ENCODE data around the gene ADIPOR2.

ADIPOR2 gene

DNA sequence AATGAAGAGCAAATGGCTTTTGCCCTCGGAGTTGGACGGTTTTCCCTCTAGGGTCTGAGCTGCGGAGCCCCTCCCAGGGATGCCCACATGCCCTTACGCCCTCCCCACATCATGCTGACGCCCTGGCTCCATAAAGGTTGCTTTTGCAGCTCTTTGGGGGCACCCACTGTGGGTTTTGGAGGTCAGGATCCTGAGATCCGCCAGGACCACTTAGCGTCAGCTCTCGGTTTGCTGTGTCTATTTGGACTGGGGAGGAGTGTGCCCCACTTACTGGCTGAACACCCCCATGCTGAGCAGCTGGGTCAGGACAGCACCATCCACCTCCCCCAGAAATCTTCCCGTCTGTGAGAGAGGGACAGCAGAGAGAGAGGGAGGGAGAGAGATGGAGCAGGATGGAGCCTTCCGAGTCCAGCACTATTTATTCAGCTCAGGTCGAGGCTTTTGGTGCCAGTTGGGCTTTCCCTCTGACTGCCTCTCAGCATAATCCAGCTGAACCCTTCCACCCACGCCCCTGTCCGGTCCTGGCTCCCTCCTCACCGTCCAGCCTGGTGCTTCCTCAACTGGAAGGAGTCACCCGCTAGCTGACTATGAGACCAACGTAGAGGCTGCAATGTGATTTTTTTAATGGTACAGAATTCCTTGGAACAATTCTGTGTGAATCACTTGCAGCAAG is 110.6 kb downstream of the ADIPOR2 start:
- DNase-seq = no peak

DNA sequence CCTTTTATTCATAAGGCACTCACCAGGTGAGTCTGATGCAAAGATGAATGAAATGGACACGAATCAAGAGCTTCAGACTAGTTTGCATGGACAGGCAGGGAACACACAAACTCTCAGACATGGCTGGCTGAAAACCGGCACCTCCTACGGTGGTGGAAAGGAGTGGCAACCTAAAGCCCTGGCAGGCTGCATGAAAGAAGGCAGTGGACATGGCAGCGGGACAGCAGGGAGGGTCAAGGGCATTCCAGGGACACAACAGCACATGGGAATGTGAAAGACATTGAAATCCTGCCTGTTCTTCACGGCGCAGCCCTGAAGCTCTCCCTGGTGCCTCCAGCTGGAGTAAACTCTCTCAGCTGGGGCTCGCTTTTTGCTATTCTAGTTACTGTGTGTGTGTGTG is 112.9 kb downstream of the ADIPOR2 start:
- no peak for DNase-seq

- peak; percentile 78 to 85 for DNase-seq
Observed at GRCh38 chr12:1804545-1805332, 113.9 kb downstream of the ADIPOR2 start.

- DNase-seq = no peak
Observed at GRCh38 chr12:1805441-1806081, 114.7 kb downstream of the ADIPOR2 start.

- DNase-seq = no peak
Observed at GRCh38 chr12:1806301-1807086, 115.6 kb downstream of the ADIPOR2 start.

GRCh38 chr12:1807087-1807860 is 116.4 kb downstream of the ADIPOR2 start:
- DNase-seq = no peak

GRCh38 chr12:1808036-1808797 is 117.3 kb downstream of the ADIPOR2 start:
- no peak for DNase-seq

DNA sequence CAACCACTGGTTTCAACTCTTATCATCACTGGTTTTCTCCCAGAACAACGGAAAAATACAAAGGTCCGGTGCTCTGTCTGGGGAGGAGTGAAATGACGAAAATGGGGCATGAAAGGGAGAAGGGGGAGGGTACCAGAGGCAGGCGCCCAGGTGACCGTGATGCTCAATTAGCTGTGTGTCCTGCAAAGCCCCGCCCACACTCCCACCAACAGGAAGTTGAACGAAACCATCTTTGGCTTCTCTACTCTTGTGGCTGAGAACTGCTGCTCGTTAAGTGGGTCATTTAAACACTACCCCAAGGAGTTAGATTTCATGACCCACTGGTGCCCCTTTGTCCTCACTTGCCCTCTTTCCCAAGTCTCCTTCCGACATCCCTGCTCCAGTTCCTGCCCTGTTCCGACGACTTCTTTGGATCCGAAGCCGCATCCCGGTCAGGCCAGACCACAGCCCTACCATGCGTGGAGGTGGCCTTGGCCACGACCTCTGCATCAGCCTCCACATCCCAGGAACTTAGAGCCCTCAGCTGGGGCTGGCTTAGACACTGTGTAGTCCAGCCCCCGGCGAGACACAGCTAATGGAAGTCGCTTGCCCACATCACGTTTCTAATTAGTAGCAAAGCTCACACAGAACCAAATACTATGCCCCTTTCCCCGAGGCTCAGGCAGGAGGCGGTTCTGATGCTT is 118.1 kb downstream of the ADIPOR2 start:
- DNase-seq = no peak

GRCh38 chr12:1809591-1810190 is 118.8 kb downstream of the ADIPOR2 start:
- no peak for DNase-seq

GRCh38 chr12:1810201-1810930 is 119.5 kb downstream of the ADIPOR2 start:
- DNase-seq = no peak

GRCh38 chr12:1810931-1811280 is 120.0 kb downstream of the ADIPOR2 start:
- DNase-seq = no peak

- peak; percentile 45 to 65 for DNase-seq
Observed at GRCh38 chr12:1811281-1811947, 120.5 kb downstream of the ADIPOR2 start.

DNA sequence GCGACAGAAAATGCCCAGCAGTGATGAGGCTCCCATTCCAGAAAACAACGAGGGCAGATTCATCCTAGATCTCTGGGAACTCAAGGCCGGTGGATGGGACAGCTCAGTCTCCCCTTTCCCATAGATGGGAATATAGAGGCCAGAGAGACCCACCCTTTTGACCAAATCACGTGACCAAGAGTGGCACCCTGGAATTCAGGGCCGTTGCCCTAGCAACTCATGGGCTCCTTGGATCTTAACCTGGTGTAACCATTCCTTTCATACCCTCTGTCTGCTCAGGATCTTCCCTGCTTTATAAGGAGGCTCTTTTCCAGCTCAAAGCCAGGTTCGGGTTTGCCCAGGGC is 121.0 kb downstream of the ADIPOR2 start:
- no peak for DNase-seq

DNA sequence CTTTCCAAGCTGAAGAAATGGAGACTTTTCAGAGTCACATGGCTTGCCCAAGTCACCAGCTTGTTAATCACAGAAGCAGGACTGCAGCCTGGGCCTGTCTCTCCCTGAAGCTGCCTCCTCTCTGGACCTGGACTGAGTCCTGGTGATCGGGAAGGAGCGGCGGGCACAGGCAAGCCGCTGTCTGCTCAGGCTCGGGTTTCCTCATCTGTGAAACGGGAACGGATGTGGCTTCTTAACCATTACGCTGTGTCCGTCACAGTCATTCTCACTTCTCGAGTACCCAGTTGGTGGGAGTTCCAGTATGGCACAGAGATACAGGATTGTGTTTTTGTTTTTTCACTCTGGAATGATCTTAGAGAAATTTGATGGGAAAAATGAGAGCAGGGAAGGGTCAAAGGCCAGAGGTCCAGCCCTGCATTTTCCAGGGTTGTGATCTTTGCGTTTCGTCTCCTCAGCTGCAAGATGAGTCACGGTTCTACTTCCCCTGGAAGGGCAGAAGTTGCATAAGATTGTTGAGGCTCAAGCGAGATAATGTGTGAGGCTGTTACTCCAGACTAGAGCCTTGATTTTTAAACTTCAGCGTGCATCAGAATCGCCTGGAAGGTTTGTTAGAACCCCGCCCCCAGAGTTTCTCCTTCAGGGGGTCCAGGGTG is 121.9 kb downstream of the ADIPOR2 start:
- no peak for DNase-seq

GRCh38 chr12:1814266-1814665 is 123.4 kb downstream of the ADIPOR2 start:
- no peak for DNase-seq

- DNase-seq = no peak
Observed at GRCh38 chr12:1815108-1815507, 124.2 kb downstream of the ADIPOR2 start.

DNA sequence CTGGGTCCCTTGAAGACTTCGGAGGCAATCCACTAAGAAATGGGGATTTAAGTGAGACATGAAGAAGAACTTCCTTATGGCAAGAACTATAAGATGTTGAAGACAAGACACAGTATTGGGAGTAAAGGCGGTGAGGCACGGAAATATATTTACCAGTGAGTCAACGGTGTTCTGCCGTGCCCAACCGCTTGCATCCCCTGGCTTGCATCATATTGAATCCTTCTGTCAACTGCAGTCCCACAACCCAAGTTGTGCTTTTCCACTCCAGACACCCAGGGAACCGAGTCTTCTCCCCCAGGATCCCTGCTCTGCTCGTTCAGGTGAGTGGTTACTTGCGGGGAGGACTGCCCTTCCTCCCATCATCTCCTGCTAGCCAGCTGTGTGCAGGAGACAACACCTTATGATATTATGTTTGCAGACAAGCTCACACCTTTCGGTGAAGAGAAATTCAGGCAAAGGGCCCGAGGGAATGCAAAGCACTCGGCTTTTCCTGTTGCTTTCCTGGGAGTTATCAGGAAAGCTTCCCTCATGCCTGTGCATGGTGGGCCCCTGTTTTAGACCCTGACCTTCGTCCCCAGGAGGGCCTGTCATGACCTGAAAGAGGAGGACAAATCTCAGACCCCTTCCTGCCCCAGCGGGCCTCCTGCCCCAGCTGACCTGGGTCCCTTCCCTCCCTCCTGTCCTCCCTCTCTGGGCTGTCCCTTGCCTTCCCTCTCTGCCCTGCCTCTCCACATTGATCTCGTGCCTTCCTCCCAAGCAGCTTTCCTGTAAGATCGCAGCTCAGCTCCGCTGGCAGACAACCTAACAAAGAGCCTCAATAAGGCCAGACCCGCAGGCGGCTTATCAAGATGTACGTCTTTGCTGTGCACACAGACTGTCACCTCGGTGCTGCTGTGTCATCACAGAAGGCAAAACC is 125.2 kb downstream of the ADIPOR2 start:
- no peak for DNase-seq

All from stimulated activated CD4-positive, alpha-beta T cell treated with anti-CD3 and anti-CD28 coated beads, Interleukin-4, amount 100 ng/mL, for 4 hours (primary cell).